Adrenal gland (tissue), 12 donors: ENCODE results near the gene DCAF15. TPM values are rescaled to one million over a fixed set of nuclear protein-coding genes. Genes with fewer than 3 reads are reported as not detected.
A peak's percentile ranks its signal among the peaks of the same experiment; 100 is the strongest.

Experiments used
- DNase-seq, 7 donors: peaks; one replicate each; pipeline ENCODE4 v3.0.0-alpha.2; 2019 to 2020
- H3K27ac ChIP-seq, 5 donors: fragments of 200-600 bp; sonication (generic) in 4 of 5; 1 replicate in 3 of 5; 2 replicates in 2 of 5; pipeline versions ENCODE4 v1.5.1 to v1.8.0; 2016 to 2020; ENCODE audit warnings: mild to moderate bottlenecking in 1 of 5
- H3K27me3 ChIP-seq: fragments of 200-600 bp; 2 replicates; pipeline ENCODE4 v1.8.0; 2021
- H3K36me3 ChIP-seq, 2 donors: fragments of 200-600 bp; replicated peaks in 1 of 2; 1 replicate in 1 of 2; 2 replicates in 1 of 2; pipeline versions ENCODE4 v1.5.1 to v1.8.0; 2018 to 2022
- H3K4me1 ChIP-seq, 2 donors: fragments of 200-600 bp; replicated peaks in 1 of 2; 1 replicate in 1 of 2; 2 replicates in 1 of 2; pipeline versions ENCODE4 v1.5.1 to v1.8.0; 2018 to 2021
- H3K4me3 ChIP-seq, 4 donors: fragments of 200-600 bp; sonication (generic) in 3 of 4; one replicate each; pipeline ENCODE4 v1.5.1; 2016 to 2018
- H3K9me3 ChIP-seq, 3 donors: fragments of 200-600 bp; sonication (generic) in 1 of 3; replicated peaks in 1 of 3; 1 replicate in 2 of 3; 2 replicates in 1 of 3; pipeline versions ENCODE4 v1.5.1 to v1.8.0; 2016 to 2021
- CTCF ChIP-seq, 6 experiments: fragments of 450-650 bp in 4 of 6; fragments of 200-600 bp in 2 of 6; sonication (generic) in 1 of 6; IDR thresholded peaks; 1 replicate in 5 of 6; 2 replicates in 1 of 6; pipeline versions ENCODE4 v1.5.1 to v1.8.0; 2016 to 2021; ENCODE audit warnings: antibody characterized with exemption in 6 of 6, mild to moderate bottlenecking in 2 of 6, moderate library complexity in 1 of 6
- POLR2A ChIP-seq, 2 donors: fragments of 450-650 bp; IDR thresholded peaks; one replicate each; pipeline ENCODE4 v1.6.1; 2017; ENCODE audit warnings: antibody characterized with exemption in 2 of 2, mild to moderate bottlenecking in 2 of 2, moderate library complexity in 1 of 2
- WGBS, 4 donors: extraction: QIAGEN DNeasy Blood & Tissue Kit in 2 of 4; methylation state at CpG; one replicate each; pipeline versions ENCODE4 v1.1.5 to v1.1.7; 2013 to 2017; 5-methylcytosine and 5-hydroxymethylcytosine counted together
- intact Hi-C, 2 donors: fragments of 100-400 bp; cut with DNase I; formaldehyde crosslinking; loops; one replicate each; pipeline versions ENCODE4 v1.14.1 to v1.15.0; 2022 to 2023
- polyA plus RNA-seq, 3 donors: library from polyadenylated mRNA; stranded (reverse); fragments of 200-250 nt in 2 of 3; fragments of 350-450 nt in 1 of 3; fragmentation: Illumina TruSeq in 1 of 3; extraction: RNeasy Lipid Tissue Mini Kit (QIAGEN cat#74804) in 1 of 3; gene quantifications; one replicate each; pipeline ENCODE4 v1.2.3, GENCODE V29; 2013 to 2014
- total RNA-seq, 9 donors: library from RNA; depleted of rRNA in 4 of 9; stranded (reverse); fragments of >200 nt in 4 of 9; fragments of 120-200 nt in 1 of 9; fragmentation: NEBNext Ultra II Directional in 1 of 9; extraction: Animal tissue kit (Norgen Biotek cat#: 25700) in 1 of 9; gene quantifications; one replicate each; pipeline versions ENCODE4 v1.1.0 to v1.2.4, GENCODE V29; 2013 to 2023
- donor health status: healthy with polysubstance abuse.
- donor health status: Bipolar disorder and iron deficiency.
- donor health status: DM: yes; HTN: yes; CAD: no.
- donor health status: DM: no; HTN: no; CAD: no.
- donor health status: DM: no; HTN: no; CAD: no.
- donor health status: DM: yes; HTN: yes; CAD: no.

Gene DCAF15
- total and polyA plus RNA-seq, 12 donors: 6.7 to 147 (median 13.5) TPM

GRCh38 chr19:13952931-13953531, 722 bp downstream of the DCAF15 start:
- intact Hi-C loops: no loop called here
- 0 to 7% (median 4%) methylated on average over 4 to 13 of the region's 13 CpGs for WGBS, 4 donors
- peak overlapping the region in 2 of 4 donors; percentile 75 to 89 for H3K4me3 ChIP-seq

GRCh38 chr19:13954185-13954584, 1.9 kb downstream of the DCAF15 start:
- Histone ChIP-seq H3K36me3 (peaks cover 0 to 39% of the 10 kb centered on the region in 2 donors), H3K4me1 (peaks cover 10 to 13% of the 10 kb centered on the region in 2 donors), H3K27me3 (no peaks in the 10 kb centered on the region), H3K4me3 (no peak overlapping the region), H3K27ac (no peak overlapping the region), H3K9me3 (no peaks in the 10 kb centered on the region)
- intact Hi-C loops: no loop called here
- no peak for DNase-seq
- WGBS, 4 donors: 92 to 98% (median 96%) methylated on average over 11 to 15 of the region's 15 CpGs
- no peak for TF ChIP-seq CTCF (IDR thresholded peaks at IDR 0.05)
- TF ChIP-seq POLR2A (IDR thresholded peaks at IDR 0.05): no peak

More at GRCh38 chr19:13952931-13953531, 722 bp downstream of the DCAF15 start:
- TF ChIP-seq CTCF (IDR thresholded peaks at IDR 0.05) (no peak), POLR2A (IDR thresholded peaks at IDR 0.05) (no peak)
- H3K4me1 ChIP-seq: peaks cover 10 to 13% of the 10 kb centered on the region in 2 donors
- H3K9me3 ChIP-seq: no peaks in the 10 kb centered on the region
- H3K36me3 ChIP-seq: peaks cover 0 to 35% of the 10 kb centered on the region in 2 donors
- H3K27ac ChIP-seq: peak overlapping the region in 1 of 5 donors; percentile 84
- peak in 2 of 7 donors; percentile 24 to 40 for DNase-seq
- no peaks in the 10 kb centered on the region for H3K27me3 ChIP-seq

GRCh38 chr19:13955662-13956364, 3.5 kb downstream of the DCAF15 start:
- Histone ChIP-seq H3K27me3 (no peaks in the 10 kb centered on the region), H3K27ac (no peak overlapping the region), H3K4me1 (peaks cover 10 to 13% of the 10 kb centered on the region in 2 donors), H3K4me3 (no peak overlapping the region), H3K36me3 (peaks cover 0 to 55% of the 10 kb centered on the region in 2 donors), H3K9me3 (no peaks in the 10 kb centered on the region)
- WGBS, 4 donors: 91 to 94% (median 93%) methylated on average over 10 to 42 of the region's 42 CpGs
- DNase-seq: no peak
- no peak for TF ChIP-seq POLR2A (IDR thresholded peaks at IDR 0.05)
- TF ChIP-seq CTCF (IDR thresholded peaks at IDR 0.05): no peak
- intact Hi-C loops: no loop called here

- Histone ChIP-seq H3K27ac (no peak overlapping the region), H3K4me3 (no peak overlapping the region), H3K36me3 (peaks cover 0 to 61% of the 10 kb centered on the region in 2 donors), H3K27me3 (no peaks in the 10 kb centered on the region), H3K9me3 (no peaks in the 10 kb centered on the region), H3K4me1 (peaks cover 10 to 13% of the 10 kb centered on the region in 2 donors)
- 92 to 98% (median 96%) methylated on average over 8 to 16 of the region's 16 CpGs for WGBS, 4 donors
- TF ChIP-seq CTCF (IDR thresholded peaks at IDR 0.05) (no peak), POLR2A (IDR thresholded peaks at IDR 0.05) (no peak)
- DNase-seq: no peak
- intact Hi-C loops: no loop called here
These were observed 4.0 kb downstream of the DCAF15 start for GRCh38 chr19:13956365-13956744.
